ENCODE results near the gene GPANK1. TPM values are rescaled to one million over a fixed set of nuclear protein-coding genes. Genes with fewer than 3 reads are reported as not detected.

Gene GPANK1
- total and polyA plus RNA-seq, 2 of the 13 experiments (the other 11 are each of a cell fraction or from before 2014, with no cell fraction given) = 15.4 to 22.8 TPM

- TF ChIP-seq, protein P1, sequence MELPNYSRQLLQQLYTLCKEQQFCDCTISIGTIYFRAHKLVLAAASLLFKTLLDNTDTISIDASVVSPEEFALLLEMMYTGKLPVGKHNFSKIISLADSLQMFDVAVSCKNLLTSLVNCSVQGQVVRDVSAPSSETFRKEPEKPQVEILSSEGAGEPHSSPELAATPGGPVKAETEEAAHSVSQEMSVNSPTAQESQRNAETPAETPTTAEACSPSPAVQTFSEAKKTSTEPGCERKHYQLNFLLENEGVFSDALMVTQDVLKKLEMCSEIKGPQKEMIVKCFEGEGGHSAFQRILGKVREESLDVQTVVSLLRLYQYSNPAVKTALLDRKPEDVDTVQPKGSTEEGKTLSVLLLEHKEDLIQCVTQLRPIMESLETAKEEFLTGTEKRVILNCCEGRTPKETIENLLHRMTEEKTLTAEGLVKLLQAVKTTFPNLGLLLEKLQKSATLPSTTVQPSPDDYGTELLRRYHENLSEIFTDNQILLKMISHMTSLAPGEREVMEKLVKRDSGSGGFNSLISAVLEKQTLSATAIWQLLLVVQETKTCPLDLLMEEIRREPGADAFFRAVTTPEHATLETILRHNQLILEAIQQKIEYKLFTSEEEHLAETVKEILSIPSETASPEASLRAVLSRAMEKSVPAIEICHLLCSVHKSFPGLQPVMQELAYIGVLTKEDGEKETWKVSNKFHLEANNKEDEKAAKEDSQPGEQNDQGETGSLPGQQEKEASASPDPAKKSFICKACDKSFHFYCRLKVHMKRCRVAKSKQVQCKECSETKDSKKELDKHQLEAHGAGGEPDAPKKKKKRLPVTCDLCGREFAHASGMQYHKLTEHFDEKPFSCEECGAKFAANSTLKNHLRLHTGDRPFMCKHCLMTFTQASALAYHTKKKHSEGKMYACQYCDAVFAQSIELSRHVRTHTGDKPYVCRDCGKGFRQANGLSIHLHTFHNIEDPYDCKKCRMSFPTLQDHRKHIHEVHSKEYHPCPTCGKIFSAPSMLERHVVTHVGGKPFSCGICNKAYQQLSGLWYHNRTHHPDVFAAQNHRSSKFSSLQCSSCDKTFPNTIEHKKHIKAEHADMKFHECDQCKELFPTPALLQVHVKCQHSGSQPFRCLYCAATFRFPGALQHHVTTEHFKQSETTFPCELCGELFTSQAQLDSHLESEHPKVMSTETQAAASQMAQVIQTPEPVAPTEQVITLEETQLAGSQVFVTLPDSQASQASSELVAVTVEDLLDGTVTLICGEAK (IDR thresholded peaks at IDR 0.05) = no peak
- TF ChIP-seq, protein P1 (CRISPR knock-in tag; IDR thresholded peaks at IDR 0.05) = peak; percentile 78; the same call in 1 of the 2 replicates
- TF ChIP-seq MBNL3 (CRISPR knock-in tag; conservative IDR thresholded peaks at IDR 0.05) (no peak), ZNF274 (CRISPR knock-in tag; IDR thresholded peaks at IDR 0.05) (peak; percentile 71; the same call in 1 of the 2 replicates), ZNF34 (CRISPR knock-in tag; IDR thresholded peaks at IDR 0.05; ENCODE audit: borderline replicate concordance) (no peak; the same call in 1 of the 2 replicates), NFRKB (IDR thresholded peaks at IDR 0.05) (no peak), XBP1 (CRISPR knock-in tag; IDR thresholded peaks at IDR 0.05) (peak; percentile 62; the same call in 1 of the 2 replicates), ZNF691 (CRISPR knock-in tag; IDR thresholded peaks at IDR 0.05; ENCODE audit: borderline replicate concordance, low read depth) (peak; percentile 91; the same call in 1 of the 2 replicates), ZBTB3 (CRISPR knock-in tag; IDR thresholded peaks at IDR 0.05; ENCODE audit: borderline replicate concordance, low read depth) (peak; percentile 91), ZBTB7B (CRISPR knock-in tag; IDR thresholded peaks at IDR 0.05) (peak; percentile 79)
- TF ChIP-seq, protein P2, sequence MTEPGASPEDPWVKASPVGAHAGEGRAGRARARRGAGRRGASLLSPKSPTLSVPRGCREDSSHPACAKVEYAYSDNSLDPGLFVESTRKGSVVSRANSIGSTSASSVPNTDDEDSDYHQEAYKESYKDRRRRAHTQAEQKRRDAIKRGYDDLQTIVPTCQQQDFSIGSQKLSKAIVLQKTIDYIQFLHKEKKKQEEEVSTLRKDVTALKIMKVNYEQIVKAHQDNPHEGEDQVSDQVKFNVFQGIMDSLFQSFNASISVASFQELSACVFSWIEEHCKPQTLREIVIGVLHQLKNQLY (CRISPR knock-in tag; IDR thresholded peaks at IDR 0.05) = peak; percentile 92
- TF ChIP-seq, protein P3, sequence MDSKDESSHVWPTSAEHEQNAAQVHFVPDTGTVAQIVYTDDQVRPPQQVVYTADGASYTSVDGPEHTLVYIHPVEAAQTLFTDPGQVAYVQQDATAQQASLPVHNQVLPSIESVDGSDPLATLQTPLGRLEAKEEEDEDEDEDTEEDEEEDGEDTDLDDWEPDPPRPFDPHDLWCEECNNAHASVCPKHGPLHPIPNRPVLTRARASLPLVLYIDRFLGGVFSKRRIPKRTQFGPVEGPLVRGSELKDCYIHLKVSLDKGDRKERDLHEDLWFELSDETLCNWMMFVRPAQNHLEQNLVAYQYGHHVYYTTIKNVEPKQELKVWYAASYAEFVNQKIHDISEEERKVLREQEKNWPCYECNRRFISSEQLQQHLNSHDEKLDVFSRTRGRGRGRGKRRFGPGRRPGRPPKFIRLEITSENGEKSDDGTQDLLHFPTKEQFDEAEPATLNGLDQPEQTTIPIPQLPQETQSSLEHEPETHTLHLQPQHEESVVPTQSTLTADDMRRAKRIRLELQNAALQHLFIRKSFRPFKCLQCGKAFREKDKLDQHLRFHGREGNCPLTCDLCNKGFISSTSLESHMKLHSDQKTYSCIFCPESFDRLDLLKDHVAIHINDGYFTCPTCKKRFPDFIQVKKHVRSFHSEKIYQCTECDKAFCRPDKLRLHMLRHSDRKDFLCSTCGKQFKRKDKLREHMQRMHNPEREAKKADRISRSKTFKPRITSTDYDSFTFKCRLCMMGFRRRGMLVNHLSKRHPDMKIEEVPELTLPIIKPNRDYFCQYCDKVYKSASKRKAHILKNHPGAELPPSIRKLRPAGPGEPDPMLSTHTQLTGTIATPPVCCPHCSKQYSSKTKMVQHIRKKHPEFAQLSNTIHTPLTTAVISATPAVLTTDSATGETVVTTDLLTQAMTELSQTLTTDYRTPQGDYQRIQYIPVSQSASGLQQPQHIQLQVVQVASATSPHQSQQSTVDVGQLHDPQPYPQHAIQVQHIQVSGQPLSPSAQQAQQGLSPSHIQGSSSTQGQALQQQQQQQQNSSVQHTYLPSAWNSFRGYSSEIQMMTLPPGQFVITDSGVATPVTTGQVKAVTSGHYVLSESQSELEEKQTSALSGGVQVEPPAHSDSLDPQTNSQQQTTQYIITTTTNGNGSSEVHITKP (CRISPR knock-in tag; IDR thresholded peaks at IDR 0.05; ENCODE audit: low read depth) = peak; percentile 98
- TF ChIP-seq, protein P4, sequence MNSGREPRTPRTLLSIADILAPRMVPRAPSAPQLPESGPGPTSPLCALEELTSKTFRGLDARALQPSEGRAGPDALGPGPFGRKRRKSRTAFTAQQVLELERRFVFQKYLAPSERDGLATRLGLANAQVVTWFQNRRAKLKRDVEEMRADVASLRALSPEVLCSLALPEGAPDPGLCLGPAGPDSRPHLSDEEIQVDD (CRISPR knock-in tag; IDR thresholded peaks at IDR 0.05; ENCODE audit: borderline replicate concordance) = no peak
Measured at GRCh38 chr6:31655349-31656237, 9.2 kb downstream of the GPANK1 start, which contains the start of gene APOM (continued).

Measured in HepG2 (cell line).